Neural progenitor cell (in vitro differentiated cells): Measurements from ENCODE around the gene STIL. TPM values are rescaled to one million over a fixed set of nuclear protein-coding genes. Genes with fewer than 3 reads are reported as not detected.

Source experiments
- DNase-seq: peaks from one replicate; pipeline ENCODE4 v3.0.0-alpha.2; 2016; ENCODE audit warnings: low spot score
- H2AFZ ChIP-seq: fragments of 200-600 bp; sonication (generic); replicated peaks from 2 replicates; pipeline ENCODE4 v1.6.1; 2016; ENCODE audit warnings: antibody characterized with exemption
- H3F3A ChIP-seq: fragments of 200-600 bp; sonication (generic); 2 replicates; pipeline ENCODE4 v1.6.1; 2016; ENCODE audit warnings: antibody characterized with exemption, low read depth
- H3K27ac ChIP-seq: fragments of 200-600 bp; sonication (generic); 2 replicates; pipeline ENCODE4 v1.5.1; 2016; ENCODE audit warnings: mild to moderate bottlenecking
- H3K27me3 ChIP-seq: fragments of 200-600 bp; sonication (generic); 2 replicates; pipeline ENCODE4 v1.6.1; 2016; ENCODE audit warnings: mild to moderate bottlenecking, moderate library complexity
- H3K36me3 ChIP-seq: fragments of 200-600 bp; sonication (generic); 2 replicates; pipeline ENCODE4 v1.5.1; 2016
- H3K4me1 ChIP-seq: fragments of 200-600 bp; sonication (generic); 2 replicates; pipeline ENCODE4 v1.6.1; 2016; ENCODE audit warnings: mixed run types
- H3K4me2 ChIP-seq: fragments of 200-600 bp; sonication (generic); 2 replicates; pipeline ENCODE4 v1.6.1; 2016
- H3K4me3 ChIP-seq: fragments of 200-600 bp; sonication (generic); 2 replicates; pipeline ENCODE4 v1.5.1; 2016
- H3K79me2 ChIP-seq: fragments of 200-600 bp; sonication (generic); 2 replicates; pipeline ENCODE4 v1.6.1; 2016; ENCODE audit warnings: low read depth
- H3K9ac ChIP-seq: fragments of 200-600 bp; sonication (generic); 2 replicates; pipeline ENCODE4 v1.6.1; 2016
- H3K9me3 ChIP-seq: fragments of 200-600 bp; sonication (generic); 2 replicates; pipeline ENCODE4 v1.5.1; 2016; ENCODE audit warnings: low read depth
- H4K20me1 ChIP-seq: fragments of 200-600 bp; sonication (generic); 2 replicates; pipeline ENCODE4 v1.6.1; 2016; ENCODE audit warnings: low read depth
- H3K27ac Mint-ChIP-seq: 3 replicates; pipeline ENCODE4 v1.8.0; 2021; ENCODE audit warnings: mixed read lengths
- H3K27me3 Mint-ChIP-seq: 2 replicates; pipeline ENCODE4 v1.8.0; 2022; ENCODE audit warnings: low read depth, mild to moderate bottlenecking, inconsistent platforms, moderate library complexity, mixed read lengths; ENCODE audit not compliant: insufficient read depth
- H3K36me3 Mint-ChIP-seq: 3 replicates; pipeline ENCODE4 v1.8.0; 2021; ENCODE audit warnings: mixed read lengths
- H3K4me1 Mint-ChIP-seq: 3 replicates; pipeline ENCODE4 v1.8.0; 2021; ENCODE audit warnings: mixed read lengths
- H3K4me3 Mint-ChIP-seq: 3 replicates; pipeline ENCODE4 v1.8.0; 2021; ENCODE audit warnings: mild to moderate bottlenecking, moderate library complexity, mixed read lengths
- H3K9me3 Mint-ChIP-seq: 3 replicates; pipeline ENCODE4 v1.8.0; 2020; ENCODE audit warnings: mixed read lengths
- CTCF ChIP-seq: fragments of 200-600 bp; sonication (generic); IDR thresholded peaks from 2 replicates; pipeline ENCODE4 v1.5.1; 2017; ENCODE audit warnings: antibody characterized with exemption, mild to moderate bottlenecking
- EZH2 ChIP-seq: fragments of 200-600 bp; sonication (generic); IDR thresholded peaks from 2 replicates; pipeline ENCODE4 v1.6.1; 2017; ENCODE audit warnings: antibody characterized with exemption, mild to moderate bottlenecking, moderate library complexity
- EZH2phosphoT487 ChIP-seq: fragments of 200-600 bp; sonication (generic); IDR thresholded peaks from 2 replicates; pipeline ENCODE4 v1.6.1; 2017; ENCODE audit warnings: antibody characterized with exemption
- total RNA-seq: library from RNA; depleted of rRNA; stranded (reverse); fragments of >200 nt; gene quantifications from 2 replicates; pipeline ENCODE4 v1.2.3, GENCODE V29; 2015; ENCODE audit warnings: low replicate concordance

STIL gene
- total RNA-seq, 1 donor from 2014 or later = 59.0 TPM

GRCh38 chr1:47333922-47334764 is 20.2 kb upstream of the STIL start:
- peak overlapping the region; percentile 97 for H3K4me3 Mint-ChIP-seq

GRCh38 chr1:47333578-47333921 is 19.6 kb upstream of the STIL start, which contains the start of gene CMPK1:
TSS of gene CMPK1 (plus strand) at chr1:47333790. CDS start at chr1:47333946, 156 bp downstream.
- Histone ChIP-seq H4K20me1 (no peaks in the 10 kb centered on the region), H3K27ac (peak within 1 kb of the TSS; percentile 96), H3K9me3 (no peaks in the 10 kb centered on the region), H3K27me3 (no peaks in the 10 kb centered on the region), H3K4me1 (peaks cover 20% of the 10 kb centered on the region), H3K9ac (peak within 1 kb of the TSS; percentile 77), H3F3A (peaks cover 35% of the 10 kb centered on the region), H3K79me2 (peaks cover 56% of the 10 kb centered on the region), H2AFZ (peak within 1 kb of the TSS; percentile 90), H3K4me3 (peak within 1 kb of the TSS; percentile 92), H3K36me3 (no peaks in the 10 kb centered on the region), H3K4me2 (peak within 1 kb of the TSS; percentile 94)
- H3K27ac Mint-ChIP-seq = peak within 1 kb of the TSS; percentile 97
- H3K9me3 Mint-ChIP-seq = no peaks in the 10 kb centered on the region
- DNase-seq = peak; percentile 93
- H3K36me3 Mint-ChIP-seq = no peaks in the 10 kb centered on the region
- peak within 1 kb of the TSS; percentile 97 for H3K4me3 Mint-ChIP-seq
- H3K4me1 Mint-ChIP-seq = peaks cover 10% of the 10 kb centered on the region
- H3K27me3 Mint-ChIP-seq = peaks cover 3% of the 10 kb centered on the region
- no peak for TF ChIP-seq CTCF
- no peak for TF ChIP-seq EZH2phosphoT487
- TF ChIP-seq EZH2 = no peak

More at GRCh38 chr1:47333922-47334764, 20.2 kb upstream of the STIL start:
- Mint-ChIP-seq H3K4me1 (peaks cover 10% of the 10 kb centered on the region), H3K27ac (peak overlapping the region; percentile 97), H3K9me3 (no peaks in the 10 kb centered on the region), H3K36me3 (no peaks in the 10 kb centered on the region), H3K27me3 (peaks cover 3% of the 10 kb centered on the region)
- H4K20me1 ChIP-seq = no peaks in the 10 kb centered on the region
- H3K4me2 ChIP-seq = peak overlapping the region; percentile 94
- H3K27me3 ChIP-seq = no peaks in the 10 kb centered on the region
- H3F3A ChIP-seq = peaks cover 35% of the 10 kb centered on the region
- TF ChIP-seq EZH2 (no peak), CTCF (peak; percentile 33)
- H3K27ac ChIP-seq = peak overlapping the region; percentile 96
- H3K4me1 ChIP-seq = peaks cover 20% of the 10 kb centered on the region
- peak overlapping the region; percentile 92 for H3K4me3 ChIP-seq
- peaks cover 62% of the 10 kb centered on the region for H3K79me2 ChIP-seq
- H3K9me3 ChIP-seq = no peaks in the 10 kb centered on the region
- H3K36me3 ChIP-seq = no peaks in the 10 kb centered on the region
- peak overlapping the region; percentile 77 for H3K9ac ChIP-seq
- peak; percentile 96 for DNase-seq
- peak overlapping the region; percentile 90 for H2AFZ ChIP-seq

GRCh38 chr1:47332779-47333577 is 19.0 kb upstream of the STIL start:
- Histone ChIP-seq H3K9me3 (no peaks in the 10 kb centered on the region), H3K4me1 (peaks cover 20% of the 10 kb centered on the region), H3K4me2 (peak overlapping the region; percentile 94), H3K79me2 (peaks cover 50% of the 10 kb centered on the region), H3K27ac (peak overlapping the region; percentile 62), H3K27me3 (no peaks in the 10 kb centered on the region), H3K36me3 (no peaks in the 10 kb centered on the region), H3K4me3 (peak overlapping the region; percentile 92), H3F3A (peaks cover 33% of the 10 kb centered on the region), H4K20me1 (no peaks in the 10 kb centered on the region), H3K9ac (no peak overlapping the region), H2AFZ (peak overlapping the region; percentile 87)
- TF ChIP-seq EZH2phosphoT487 = no peak
- TF ChIP-seq CTCF = no peak
- TF ChIP-seq EZH2 = no peak
- H3K27me3 Mint-ChIP-seq = peaks cover 3% of the 10 kb centered on the region
- H3K9me3 Mint-ChIP-seq = no peaks in the 10 kb centered on the region
- DNase-seq = peak; percentile 11
- H3K4me1 Mint-ChIP-seq = peaks cover 10% of the 10 kb centered on the region
- H3K36me3 Mint-ChIP-seq = no peaks in the 10 kb centered on the region
- H3K4me3 Mint-ChIP-seq = no peak overlapping the region
- no peak overlapping the region for H3K27ac Mint-ChIP-seq
